ENCODE data around the gene C1orf74. TPM values are rescaled to one million over a fixed set of nuclear protein-coding genes. Genes with fewer than 3 reads are reported as not detected.

C1orf74 gene
- total RNA-seq, 3 donors from 2014 or later = 1.6 to 2.1 (median 1.7) TPM

GRCh38 chr1:209752890-209753289 lies 31.5 kb downstream of the C1orf74 start:
- Mint-ChIP-seq H3K36me3 (ENCODE audit: insufficient read depth) (no peaks in the 10 kb centered on the region), H3K9me3 (no peaks in the 10 kb centered on the region), H3K4me1 (ENCODE audit: low read depth) (peaks cover 81% of the 10 kb centered on the region), H3K4me3 (no peak overlapping the region), H3K27me3 (ENCODE audit: low read depth) (no peaks in the 10 kb centered on the region)
- DNase-seq (no peak), ATAC-seq (no peak)

GRCh38 chr1:209751627-209752231 lies 32.6 kb downstream of the C1orf74 start:
- peak overlapping the region; percentile 65 for H3K4me3 Mint-ChIP-seq
- no peaks in the 10 kb centered on the region for H3K9me3 Mint-ChIP-seq
- ATAC-seq (peak; percentile 57 to 60), DNase-seq (no peak)
- peaks cover 85% of the 10 kb centered on the region for H3K4me1 Mint-ChIP-seq (ENCODE audit: low read depth)
- H3K36me3 Mint-ChIP-seq (ENCODE audit: insufficient read depth) = no peaks in the 10 kb centered on the region
- no peaks in the 10 kb centered on the region for H3K27me3 Mint-ChIP-seq (ENCODE audit: low read depth)

- ATAC-seq = no peak
- peak overlapping the region; percentile 2 for H3K4me3 Mint-ChIP-seq
- no peaks in the 10 kb centered on the region for H3K36me3 Mint-ChIP-seq (ENCODE audit: insufficient read depth)
- H3K9me3 Mint-ChIP-seq = no peaks in the 10 kb centered on the region
- no peaks in the 10 kb centered on the region for H3K27me3 Mint-ChIP-seq (ENCODE audit: low read depth)
- H3K4me1 Mint-ChIP-seq (ENCODE audit: low read depth) = peaks cover 70% of the 10 kb centered on the region
- no peak for DNase-seq
These were observed 34.6 kb downstream of the C1orf74 start for GRCh38 chr1:209749670-209750323.

- H3K9me3 Mint-ChIP-seq = no peaks in the 10 kb centered on the region
- H3K4me1 Mint-ChIP-seq (ENCODE audit: low read depth) = peaks cover 68% of the 10 kb centered on the region
- no peaks in the 10 kb centered on the region for H3K36me3 Mint-ChIP-seq (ENCODE audit: insufficient read depth)
- peak; percentile 6 to 8 for ATAC-seq
- no peaks in the 10 kb centered on the region for H3K27me3 Mint-ChIP-seq (ENCODE audit: low read depth)
- DNase-seq = no peak
- peak overlapping the region; percentile 2 for H3K4me3 Mint-ChIP-seq
These were observed 35.2 kb downstream of the C1orf74 start for GRCh38 chr1:209749205-209749604.

- H3K36me3 Mint-ChIP-seq (ENCODE audit: insufficient read depth) = no peaks in the 10 kb centered on the region
- no peak overlapping the region for H3K4me3 Mint-ChIP-seq
- DNase-seq (no peak), ATAC-seq (no peak)
- H3K4me1 Mint-ChIP-seq (ENCODE audit: low read depth) = peaks cover 63% of the 10 kb centered on the region
- no peaks in the 10 kb centered on the region for H3K27me3 Mint-ChIP-seq (ENCODE audit: low read depth)
- no peaks in the 10 kb centered on the region for H3K9me3 Mint-ChIP-seq
These were observed 35.7 kb downstream of the C1orf74 start for GRCh38 chr1:209748620-209749019.

GRCh38 chr1:209747580-209748262 lies 36.6 kb downstream of the C1orf74 start:
- Mint-ChIP-seq H3K36me3 (ENCODE audit: insufficient read depth) (no peaks in the 10 kb centered on the region), H3K4me1 (ENCODE audit: low read depth) (peaks cover 60% of the 10 kb centered on the region), H3K27me3 (ENCODE audit: low read depth) (no peaks in the 10 kb centered on the region), H3K9me3 (no peaks in the 10 kb centered on the region), H3K4me3 (peak overlapping the region; percentile 83)
- ATAC-seq = peak; percentile 59 to 70
- peak; percentile 79 for DNase-seq

DNA sequence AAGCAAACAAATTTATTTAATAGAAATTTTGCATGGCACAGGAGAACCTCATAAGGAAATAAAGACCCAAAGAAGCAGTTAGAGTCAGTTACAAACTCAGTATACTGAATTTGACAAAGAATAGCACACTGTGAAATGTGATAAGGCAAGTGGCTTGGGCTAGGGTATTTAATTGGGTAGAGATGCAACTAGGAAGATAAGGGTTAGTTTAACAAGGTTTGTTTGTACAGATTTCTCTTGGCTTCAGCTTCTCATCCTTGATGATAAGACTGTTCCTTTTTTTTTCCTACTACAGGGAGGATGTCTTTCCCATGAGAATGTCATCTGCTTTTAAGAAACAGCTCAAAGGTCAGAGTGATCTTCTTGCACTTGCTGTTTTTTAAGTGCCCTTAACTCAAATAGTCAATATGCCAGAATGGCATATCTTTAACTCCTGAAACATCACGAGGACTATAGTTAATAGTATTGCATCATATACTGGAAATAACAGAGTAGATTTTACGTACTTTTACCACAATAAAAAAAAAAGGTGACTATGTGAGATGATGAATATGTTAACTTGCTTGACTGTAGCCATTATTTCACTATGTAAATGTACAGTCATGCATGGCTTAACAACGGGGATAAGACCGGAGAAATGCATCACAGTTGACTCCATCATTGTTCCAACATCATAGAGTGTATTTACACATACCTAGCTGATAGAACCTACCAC lies 37.8 kb downstream of the C1orf74 start:
- Mint-ChIP-seq H3K4me3 (no peak overlapping the region), H3K36me3 (ENCODE audit: insufficient read depth) (no peaks in the 10 kb centered on the region), H3K4me1 (ENCODE audit: low read depth) (peaks cover 56% of the 10 kb centered on the region), H3K27me3 (ENCODE audit: low read depth) (no peaks in the 10 kb centered on the region), H3K9me3 (no peaks in the 10 kb centered on the region)
- ATAC-seq (no peak), DNase-seq (no peak)

- H3K4me1 Mint-ChIP-seq (ENCODE audit: low read depth) = peaks cover 29% of the 10 kb centered on the region
- H3K9me3 Mint-ChIP-seq = no peaks in the 10 kb centered on the region
- no peak for DNase-seq
- no peaks in the 10 kb centered on the region for H3K36me3 Mint-ChIP-seq (ENCODE audit: insufficient read depth)
- H3K27me3 Mint-ChIP-seq (ENCODE audit: low read depth) = no peaks in the 10 kb centered on the region
- no peak overlapping the region for H3K4me3 Mint-ChIP-seq
- no peak for ATAC-seq
These were observed 41.2 kb downstream of the C1orf74 start for GRCh38 chr1:209743145-209743482.

DNA sequence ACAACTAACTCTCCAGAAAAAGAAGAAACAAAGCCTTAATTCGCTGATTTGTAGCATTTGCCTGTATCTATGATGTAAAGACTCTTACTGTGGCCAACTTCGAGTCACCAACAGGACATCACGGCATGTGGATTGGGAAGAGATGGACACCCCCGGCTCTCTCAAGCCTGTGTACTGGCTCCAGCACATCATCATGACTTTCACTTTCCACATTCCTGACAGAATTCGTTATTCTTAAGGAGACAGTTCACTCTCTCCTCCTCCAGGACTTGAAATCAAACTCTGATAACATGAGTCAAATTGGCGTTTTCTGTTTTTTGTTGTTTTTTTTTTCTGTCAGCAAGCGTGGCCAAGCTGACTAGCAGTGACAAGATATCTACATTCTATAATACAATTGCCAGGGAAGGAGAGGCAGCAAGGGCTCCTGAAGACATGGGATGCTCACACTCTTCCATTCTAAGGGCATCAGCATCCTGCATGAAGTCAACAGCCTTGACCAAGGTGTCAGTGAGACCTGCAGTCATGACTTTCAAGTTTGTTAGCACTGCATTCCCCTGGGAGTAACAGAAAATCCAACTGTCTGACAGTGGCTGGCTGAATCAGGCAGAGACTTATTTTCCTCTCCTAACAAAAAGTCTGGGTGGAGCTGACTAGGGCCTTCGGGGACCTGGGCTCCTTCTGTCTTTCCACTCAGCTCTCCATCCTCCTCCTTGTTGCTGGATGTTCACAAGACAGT lies 41.8 kb downstream of the C1orf74 start:
- H3K4me3 Mint-ChIP-seq = no peak overlapping the region
- H3K27me3 Mint-ChIP-seq (ENCODE audit: low read depth) = no peaks in the 10 kb centered on the region
- no peaks in the 10 kb centered on the region for H3K36me3 Mint-ChIP-seq (ENCODE audit: insufficient read depth)
- ATAC-seq (no peak), DNase-seq (no peak)
- peaks cover 24% of the 10 kb centered on the region for H3K4me1 Mint-ChIP-seq (ENCODE audit: low read depth)
- H3K9me3 Mint-ChIP-seq = no peaks in the 10 kb centered on the region

- no peaks in the 10 kb centered on the region for H3K36me3 Mint-ChIP-seq (ENCODE audit: insufficient read depth)
- H3K27me3 Mint-ChIP-seq (ENCODE audit: low read depth) = no peaks in the 10 kb centered on the region
- DNase-seq = no peak
- H3K4me1 Mint-ChIP-seq (ENCODE audit: low read depth) = peaks cover 21% of the 10 kb centered on the region
- H3K4me3 Mint-ChIP-seq = no peak overlapping the region
- ATAC-seq = no peak
- no peaks in the 10 kb centered on the region for H3K9me3 Mint-ChIP-seq
These were observed 42.5 kb downstream of the C1orf74 start for GRCh38 chr1:209741889-209742288.

DNA sequence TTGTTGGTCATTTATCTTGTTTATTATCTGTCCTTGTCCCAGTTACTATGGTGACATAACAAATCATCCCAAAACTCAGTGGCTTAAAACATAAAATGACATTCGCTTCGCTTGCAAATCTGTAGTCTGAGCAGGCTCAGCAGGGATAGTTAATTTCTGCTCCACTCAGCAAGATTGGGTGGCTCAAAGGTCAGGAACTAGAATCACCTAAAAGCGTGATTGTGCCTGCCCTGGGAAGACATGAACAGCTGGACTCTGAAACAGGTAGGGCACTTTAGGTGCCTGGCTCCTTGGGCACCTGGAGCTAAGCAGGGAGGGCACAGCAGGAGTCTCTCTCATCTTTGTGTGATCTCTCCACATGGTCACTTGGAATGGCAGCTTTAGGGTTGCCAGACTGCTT lies 43.2 kb downstream of the C1orf74 start:
- Mint-ChIP-seq H3K4me3 (no peak overlapping the region), H3K9me3 (no peaks in the 10 kb centered on the region), H3K36me3 (ENCODE audit: insufficient read depth) (no peaks in the 10 kb centered on the region), H3K4me1 (ENCODE audit: low read depth) (peaks cover 22% of the 10 kb centered on the region), H3K27me3 (ENCODE audit: low read depth) (no peaks in the 10 kb centered on the region)
- ATAC-seq (no peak), DNase-seq (no peak)

DNA sequence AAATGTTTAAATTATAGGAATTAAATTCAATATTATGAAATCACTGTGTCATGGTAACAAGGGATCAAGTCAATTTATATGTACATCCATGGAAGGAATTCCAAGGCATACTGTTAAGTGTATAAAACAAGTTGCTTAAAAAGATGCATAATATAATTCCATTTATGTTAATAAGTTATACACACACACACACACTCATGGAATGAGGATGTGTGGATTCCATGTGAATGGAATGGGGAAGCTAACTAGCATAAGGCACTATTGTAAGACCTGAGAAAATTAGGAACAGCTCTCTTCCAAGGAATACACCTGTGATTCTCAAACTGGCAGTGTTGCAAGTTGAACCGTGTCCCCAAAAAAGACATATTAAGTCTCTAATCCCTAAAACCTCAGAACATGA lies 46.1 kb downstream of the C1orf74 start:
- H3K36me3 Mint-ChIP-seq (ENCODE audit: insufficient read depth) = no peaks in the 10 kb centered on the region
- ATAC-seq = no peak
- H3K27me3 Mint-ChIP-seq (ENCODE audit: low read depth) = no peaks in the 10 kb centered on the region
- DNase-seq = no peak
- peaks cover 36% of the 10 kb centered on the region for H3K4me1 Mint-ChIP-seq (ENCODE audit: low read depth)
- no peaks in the 10 kb centered on the region for H3K9me3 Mint-ChIP-seq
- H3K4me3 Mint-ChIP-seq = no peak overlapping the region

DNA sequence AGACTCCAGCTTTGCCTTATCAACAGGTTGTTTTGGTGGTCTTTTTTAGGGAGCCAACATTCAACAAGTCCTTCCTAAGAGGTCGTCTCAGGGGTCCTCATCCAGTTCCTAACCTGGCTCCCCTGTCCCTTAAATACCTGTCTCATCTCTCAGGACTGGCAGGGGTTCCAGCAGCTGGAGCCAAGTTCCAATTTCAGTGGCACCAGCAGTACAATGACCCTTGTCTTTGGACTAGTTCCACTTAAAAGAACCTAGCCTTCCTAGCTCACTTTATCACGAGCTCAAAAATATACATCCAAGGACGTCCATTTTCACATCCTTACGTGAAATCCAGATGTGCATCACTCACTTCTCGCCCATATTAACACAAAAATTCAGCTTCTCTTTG lies 47.2 kb downstream of the C1orf74 start:
- H3K4me3 Mint-ChIP-seq = no peak overlapping the region
- DNase-seq (no peak), ATAC-seq (no peak)
- no peaks in the 10 kb centered on the region for H3K9me3 Mint-ChIP-seq
- H3K27me3 Mint-ChIP-seq (ENCODE audit: low read depth) = no peaks in the 10 kb centered on the region
- H3K4me1 Mint-ChIP-seq (ENCODE audit: low read depth) = peaks cover 32% of the 10 kb centered on the region
- peaks cover 3% of the 10 kb centered on the region for H3K36me3 Mint-ChIP-seq (ENCODE audit: insufficient read depth)

GRCh38 chr1:209736490-209737117 lies 47.8 kb downstream of the C1orf74 start:
- Mint-ChIP-seq H3K27me3 (ENCODE audit: low read depth) (no peaks in the 10 kb centered on the region), H3K9me3 (no peaks in the 10 kb centered on the region), H3K36me3 (ENCODE audit: insufficient read depth) (peaks cover 3% of the 10 kb centered on the region), H3K4me1 (ENCODE audit: low read depth) (peaks cover 27% of the 10 kb centered on the region), H3K4me3 (no peak overlapping the region)
- DNase-seq (no peak), ATAC-seq (peak; percentile 78 to 81)

Data from activated T-cell treated with anti-CD3 and anti-CD28 coated beads, Interleukin-2, amount 50 U/mL, for 4 hours (primary cell).